ENCODE data around the gene SELENOV.

Gene SELENOV

GRCh38 chr19:39544911-39545310 is 30.0 kb downstream of the SELENOV start:
- Histone ChIP-seq H3K27me3 (no peaks in the 10 kb centered on the region), H3K4me2 (peak overlapping the region in 7 of 11 experiments; percentile 0 to 24 (median 11); a peak in 4 of 22 replicates), H4K20me1 (no peaks in the 10 kb centered on the region), H3K4me1 (peaks cover 13 to 33% (median 23%) of the 10 kb centered on the region in 10 experiments), H3K4me3 (no peak overlapping the region), H3K9ac (no peak overlapping the region), H3K9me3 (replicated peaks in 1 of 11) (no peaks in the 10 kb centered on the region), H3K27ac (no peak overlapping the region), H3K36me3 (no peaks in the 10 kb centered on the region)
- TF ChIP-seq Cebpa-rat (IDR thresholded peaks at IDR 0.05) = no peak

- no peaks in the 10 kb centered on the region for H3K9me3 ChIP-seq (replicated peaks in 1 of 11)
- no peaks in the 10 kb centered on the region for H3K36me3 ChIP-seq
- H3K4me1 ChIP-seq = peaks cover 9 to 31% (median 20%) of the 10 kb centered on the region in 10 experiments
- H3K4me2 ChIP-seq = no peak overlapping the region
- no peaks in the 10 kb centered on the region for H3K27me3 ChIP-seq
- no peak overlapping the region for H3K4me3 ChIP-seq
- no peaks in the 10 kb centered on the region for H4K20me1 ChIP-seq
- no peak for TF ChIP-seq Cebpa-rat (IDR thresholded peaks at IDR 0.05)
- H3K27ac ChIP-seq = no peak overlapping the region
- H3K9ac ChIP-seq = no peak overlapping the region
Observed at GRCh38 chr19:39546599-39546998, 31.7 kb downstream of the SELENOV start.

- Histone ChIP-seq H4K20me1 (0 out of 22 replicates have a peak, but pooled peaks cover 0 to 4% (median 0%) of the 10 kb centered on the region in 11 experiments), H3K27ac (no peak overlapping the region), H3K27me3 (no peaks in the 10 kb centered on the region), H3K9ac (no peak overlapping the region), H3K4me1 (peaks cover 22 to 32% (median 24%) of the 10 kb centered on the region in 10 experiments), H3K4me2 (no peak overlapping the region), H3K4me3 (no peak overlapping the region), H3K36me3 (no peaks in the 10 kb centered on the region), H3K9me3 (replicated peaks in 1 of 11) (no peaks in the 10 kb centered on the region)
- TF ChIP-seq Cebpa-rat (IDR thresholded peaks at IDR 0.05) = no peak
Observed at GRCh38 chr19:39550197-39550596, 35.3 kb downstream of the SELENOV start.

- no peaks in the 10 kb centered on the region for H3K9me3 ChIP-seq (replicated peaks in 1 of 11)
- no peak for TF ChIP-seq Cebpa-rat (IDR thresholded peaks at IDR 0.05)
- H3K4me2 ChIP-seq = peak overlapping the region; percentile 62 to 90 (median 84)
- H4K20me1 ChIP-seq = 0 out of 22 replicates have a peak, but pooled peaks cover 0 to 4% (median 0%) of the 10 kb centered on the region in 11 experiments
- H3K9ac ChIP-seq = no peak overlapping the region
- peak overlapping the region in 5 of 11 experiments; percentile 0 to 68 (median 3); a peak in 3 of 22 replicates for H3K27ac ChIP-seq
- no peaks in the 10 kb centered on the region for H3K36me3 ChIP-seq
- H3K27me3 ChIP-seq = no peaks in the 10 kb centered on the region
- no peak overlapping the region for H3K4me3 ChIP-seq
- H3K4me1 ChIP-seq = peaks cover 27 to 46% (median 33%) of the 10 kb centered on the region in 10 experiments
Observed at GRCh38 chr19:39553082-39553652, 38.2 kb downstream of the SELENOV start.

GRCh38 chr19:39554701-39555311 is 39.9 kb downstream of the SELENOV start:
- Histone ChIP-seq H3K4me1 (peaks cover 27 to 52% (median 37%) of the 10 kb centered on the region in 10 experiments), H3K4me2 (no peak overlapping the region), H3K4me3 (no peak overlapping the region), H3K9ac (no peak overlapping the region), H3K27ac (no peak overlapping the region), H4K20me1 (0 out of 22 replicates have a peak, but pooled peaks cover 0 to 4% (median 0%) of the 10 kb centered on the region in 11 experiments), H3K9me3 (replicated peaks in 1 of 11) (no peaks in the 10 kb centered on the region), H3K27me3 (no peaks in the 10 kb centered on the region), H3K36me3 (no peaks in the 10 kb centered on the region)
- TF ChIP-seq Cebpa-rat (IDR thresholded peaks at IDR 0.05) = no peak

GRCh38 chr19:39555883-39556282 is 40.9 kb downstream of the SELENOV start:
- no peak for TF ChIP-seq Cebpa-rat (IDR thresholded peaks at IDR 0.05)
- Histone ChIP-seq H3K36me3 (no peaks in the 10 kb centered on the region), H4K20me1 (0 out of 22 replicates have a peak, but pooled peaks cover 0 to 4% (median 0%) of the 10 kb centered on the region in 11 experiments), H3K27ac (no peak overlapping the region), H3K4me1 (peaks cover 27 to 52% (median 37%) of the 10 kb centered on the region in 10 experiments), H3K9me3 (replicated peaks in 1 of 11) (no peaks in the 10 kb centered on the region), H3K4me2 (peak overlapping the region in 1 of 11 experiments; percentile 3; a peak in 1 of 22 replicates), H3K4me3 (no peak overlapping the region), H3K27me3 (no peaks in the 10 kb centered on the region), H3K9ac (no peak overlapping the region)

GRCh38 chr19:39557811-39558623 is 43.1 kb downstream of the SELENOV start:
- Histone ChIP-seq H3K9me3 (replicated peaks in 1 of 11) (no peaks in the 10 kb centered on the region), H3K9ac (no peak overlapping the region), H3K27ac (no peak overlapping the region), H3K4me1 (peaks cover 9 to 36% (median 20%) of the 10 kb centered on the region in 10 experiments), H3K4me2 (peak overlapping the region in 7 of 11 experiments; percentile 3 to 41 (median 29); a peak in 10 of 22 replicates), H3K4me3 (no peak overlapping the region), H3K27me3 (no peaks in the 10 kb centered on the region), H4K20me1 (no peaks in the 10 kb centered on the region), H3K36me3 (no peaks in the 10 kb centered on the region)
- no peak for TF ChIP-seq Cebpa-rat (IDR thresholded peaks at IDR 0.05)

GRCh38 chr19:39558624-39559117 is 43.7 kb downstream of the SELENOV start:
- Histone ChIP-seq H3K9me3 (replicated peaks in 1 of 11) (no peaks in the 10 kb centered on the region), H3K27me3 (no peaks in the 10 kb centered on the region), H3K36me3 (no peaks in the 10 kb centered on the region), H3K4me3 (no peak overlapping the region), H3K27ac (no peak overlapping the region), H3K4me2 (peak overlapping the region in 3 of 11 experiments; percentile 10 to 40 (median 29); a peak in 2 of 22 replicates), H3K4me1 (peaks cover 3 to 30% (median 13%) of the 10 kb centered on the region in 10 experiments; a peak in 17 of 20 replicates), H4K20me1 (no peaks in the 10 kb centered on the region), H3K9ac (no peak overlapping the region)
- no peak for TF ChIP-seq Cebpa-rat (IDR thresholded peaks at IDR 0.05)

GRCh38 chr19:39563408-39563807 is 48.5 kb downstream of the SELENOV start:
- Histone ChIP-seq H3K4me3 (no peak overlapping the region), H3K9ac (no peak overlapping the region), H4K20me1 (no peaks in the 10 kb centered on the region), H3K9me3 (replicated peaks in 1 of 11) (no peaks in the 10 kb centered on the region), H3K36me3 (no peaks in the 10 kb centered on the region), H3K4me1 (peaks cover 0 to 10% (median under 1%) of the 10 kb centered on the region in 10 experiments; a peak in 4 of 20 replicates), H3K4me2 (no peak overlapping the region), H3K27me3 (no peaks in the 10 kb centered on the region), H3K27ac (no peak overlapping the region)
- no peak for TF ChIP-seq Cebpa-rat (IDR thresholded peaks at IDR 0.05)
